ENCODE measurements around the gene PKP4. TPM values are rescaled to one million over a fixed set of nuclear protein-coding genes. Genes with fewer than 3 reads are reported as not detected.

The PKP4 gene
- total RNA-seq, 1 experiment from 2014 or later, result 59.1 TPM

GRCh38 chr2:158573739-158574138 lies 117.0 kb downstream of the PKP4 start:
- Histone ChIP-seq H4K20me1 (ENCODE audit: insufficient read depth) (no peaks in the 10 kb centered on the region), H2AFZ (no peak overlapping the region), H3K4me1 (replicated peaks; ENCODE audit: insufficient read depth) (no peaks in the 10 kb centered on the region), H3K27me3 (ENCODE audit: insufficient read depth, low read depth) (no peaks in the 10 kb centered on the region), H3F3A (ENCODE audit: insufficient read depth, low read depth) (no peaks in the 10 kb centered on the region), H3K27ac (no peak overlapping the region), H3K9me2 (ENCODE audit: insufficient read depth) (no peaks in the 10 kb centered on the region), H3K4me2 (no peak overlapping the region), H3K4me3 (no peak overlapping the region), H3K79me2 (ENCODE audit: low read depth) (no peaks in the 10 kb centered on the region), H3K36me3 (ENCODE audit: low read depth) (no peaks in the 10 kb centered on the region), H3K9me3 (ENCODE audit: insufficient read depth, low read depth) (no peaks in the 10 kb centered on the region)
- intact Hi-C loops (cut with micrococcal nuclease; ENCODE audit: unreplicated experiment), result no loop called here
- no peak for DNase-seq
- TF ChIP-seq EZH2 (IDR thresholded peaks at IDR 0.05; ENCODE audit: low read depth), result no peak
- no peak for TF ChIP-seq CTCF (conservative IDR thresholded peaks at IDR 0.05)
- no TSS peak for BruUV-seq (replicated peaks)
- POLR2A ChIA-PET (ENCODE audit: unreplicated experiment), result interaction anchor here (0.5 kb wide), 1 partner anchor 654 kb away, joined by 13 read pairs; no protein-coding TSS in a partner anchor
- CTCF ChIA-PET, result interaction anchor here (0.5 kb wide), 1 partner anchor 113 kb away, joined by 3 read pairs; no protein-coding TSS in a partner anchor

GRCh38 chr2:158575051-158575635 lies 118.4 kb downstream of the PKP4 start:
- ChIA-PET CTCF (no interaction called here), POLR2A (ENCODE audit: unreplicated experiment) (no interaction called here)
- no TSS peak for BruUV-seq (replicated peaks)
- TF ChIP-seq EZH2 (IDR thresholded peaks at IDR 0.05; ENCODE audit: low read depth) (no peak), CTCF (conservative IDR thresholded peaks at IDR 0.05) (no peak)
- no peaks in the 10 kb centered on the region for H4K20me1 ChIP-seq (ENCODE audit: insufficient read depth)
- no peak overlapping the region for H3K4me2 ChIP-seq
- no peaks in the 10 kb centered on the region for H3K27me3 ChIP-seq (ENCODE audit: insufficient read depth, low read depth)
- DNase-seq, result no peak
- H3K36me3 ChIP-seq (ENCODE audit: low read depth), result no peaks in the 10 kb centered on the region
- no peak overlapping the region for H3K4me3 ChIP-seq
- no peaks in the 10 kb centered on the region for H3K9me3 ChIP-seq (ENCODE audit: insufficient read depth, low read depth)
- H3K4me1 ChIP-seq (replicated peaks; ENCODE audit: insufficient read depth), result no peaks in the 10 kb centered on the region
- no peaks in the 10 kb centered on the region for H3F3A ChIP-seq (ENCODE audit: insufficient read depth, low read depth)
- no peaks in the 10 kb centered on the region for H3K9me2 ChIP-seq (ENCODE audit: insufficient read depth)
- H3K27ac ChIP-seq, result no peak overlapping the region
- no peaks in the 10 kb centered on the region for H3K79me2 ChIP-seq (ENCODE audit: low read depth)
- H2AFZ ChIP-seq, result no peak overlapping the region
- intact Hi-C loops (cut with micrococcal nuclease; ENCODE audit: unreplicated experiment), result no loop called here

- Histone ChIP-seq H3K9me2 (ENCODE audit: insufficient read depth) (no peaks in the 10 kb centered on the region), H2AFZ (no peak overlapping the region), H3K4me2 (no peak overlapping the region), H3K27ac (no peak overlapping the region), H3F3A (ENCODE audit: insufficient read depth, low read depth) (no peaks in the 10 kb centered on the region), H3K79me2 (ENCODE audit: low read depth) (no peaks in the 10 kb centered on the region), H4K20me1 (ENCODE audit: insufficient read depth) (no peaks in the 10 kb centered on the region), H3K27me3 (ENCODE audit: insufficient read depth, low read depth) (no peaks in the 10 kb centered on the region), H3K9me3 (ENCODE audit: insufficient read depth, low read depth) (no peaks in the 10 kb centered on the region), H3K4me1 (replicated peaks; ENCODE audit: insufficient read depth) (no peaks in the 10 kb centered on the region), H3K4me3 (no peak overlapping the region), H3K36me3 (ENCODE audit: low read depth) (no peaks in the 10 kb centered on the region)
- no peak for DNase-seq
- intact Hi-C loops (cut with micrococcal nuclease; ENCODE audit: unreplicated experiment), result no loop called here
- CTCF ChIA-PET, result no interaction called here
- no TSS peak for BruUV-seq (replicated peaks)
- POLR2A ChIA-PET (ENCODE audit: unreplicated experiment), result no interaction called here
- no peak for TF ChIP-seq CTCF (conservative IDR thresholded peaks at IDR 0.05)
- no peak for TF ChIP-seq EZH2 (IDR thresholded peaks at IDR 0.05; ENCODE audit: low read depth)
Observed at GRCh38 chr2:158577141-158577540, 120.4 kb downstream of the PKP4 start.

Measured in PC-9 (cell line).